ENCODE results near the gene SRPK2. TPM values are rescaled to one million over a fixed set of nuclear protein-coding genes. Genes with fewer than 3 reads are reported as not detected.

The SRPK2 gene
- total RNA-seq, 2 donors from 2014 or later: 26.5 to 31.1 TPM

DNA sequence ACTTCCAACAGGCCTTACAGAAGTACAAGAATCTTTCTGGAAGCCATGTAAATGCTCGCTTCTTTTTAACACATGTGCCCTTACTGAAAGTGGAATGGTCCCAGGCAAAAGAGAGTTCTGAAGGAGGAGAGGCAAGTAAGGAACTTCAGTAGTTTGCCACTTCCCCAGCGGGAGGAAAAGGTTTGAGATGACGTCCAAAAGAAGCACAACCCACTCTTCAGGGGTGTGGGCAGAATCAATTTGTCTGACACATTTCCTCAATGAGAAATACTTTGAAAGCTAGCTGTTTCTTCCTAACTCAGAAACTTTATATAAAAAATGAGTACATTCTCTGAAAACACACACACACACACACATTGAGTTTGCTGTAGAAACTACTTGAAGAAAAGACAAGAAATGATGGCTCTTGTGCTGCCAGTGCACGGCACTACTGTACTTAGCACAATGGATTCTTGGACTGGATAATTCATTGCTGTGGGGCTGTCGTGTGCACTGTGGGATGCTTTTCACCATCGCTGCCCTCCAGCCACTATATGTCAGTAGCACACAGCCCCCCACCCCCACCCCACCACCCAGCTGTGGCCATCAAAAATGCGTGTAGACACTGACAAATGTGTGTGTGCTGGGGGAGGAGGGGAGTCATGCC is 183.0 kb downstream of the SRPK2 start:
- H3K4me1 ChIP-seq (ENCODE audit: control insufficient read depth in 1 of 2, low read depth in 2 of 2): peaks cover 13 to 19% of the 10 kb centered on the region in 2 donors
- TF ChIP-seq, protein P1, sequence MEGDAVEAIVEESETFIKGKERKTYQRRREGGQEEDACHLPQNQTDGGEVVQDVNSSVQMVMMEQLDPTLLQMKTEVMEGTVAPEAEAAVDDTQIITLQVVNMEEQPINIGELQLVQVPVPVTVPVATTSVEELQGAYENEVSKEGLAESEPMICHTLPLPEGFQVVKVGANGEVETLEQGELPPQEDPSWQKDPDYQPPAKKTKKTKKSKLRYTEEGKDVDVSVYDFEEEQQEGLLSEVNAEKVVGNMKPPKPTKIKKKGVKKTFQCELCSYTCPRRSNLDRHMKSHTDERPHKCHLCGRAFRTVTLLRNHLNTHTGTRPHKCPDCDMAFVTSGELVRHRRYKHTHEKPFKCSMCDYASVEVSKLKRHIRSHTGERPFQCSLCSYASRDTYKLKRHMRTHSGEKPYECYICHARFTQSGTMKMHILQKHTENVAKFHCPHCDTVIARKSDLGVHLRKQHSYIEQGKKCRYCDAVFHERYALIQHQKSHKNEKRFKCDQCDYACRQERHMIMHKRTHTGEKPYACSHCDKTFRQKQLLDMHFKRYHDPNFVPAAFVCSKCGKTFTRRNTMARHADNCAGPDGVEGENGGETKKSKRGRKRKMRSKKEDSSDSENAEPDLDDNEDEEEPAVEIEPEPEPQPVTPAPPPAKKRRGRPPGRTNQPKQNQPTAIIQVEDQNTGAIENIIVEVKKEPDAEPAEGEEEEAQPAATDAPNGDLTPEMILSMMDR (IDR thresholded peaks at IDR 0.05): no peak
- ATAC-seq (ENCODE audit: insufficient number of reproducible peaks, low FRiP score, low read depth) (no peak), DNase-seq (ENCODE audit: low spot score) (no peak)
- H3K9me3 ChIP-seq: no peaks in the 10 kb centered on the region
- no peak overlapping the region for H3K4me3 ChIP-seq
- no peaks in the 10 kb centered on the region for H3K27me3 ChIP-seq (replicated peaks; ENCODE audit: insufficient read depth)
- no peak overlapping the region for H3K27ac ChIP-seq
- H3K36me3 ChIP-seq: no peaks in the 10 kb centered on the region

DNA sequence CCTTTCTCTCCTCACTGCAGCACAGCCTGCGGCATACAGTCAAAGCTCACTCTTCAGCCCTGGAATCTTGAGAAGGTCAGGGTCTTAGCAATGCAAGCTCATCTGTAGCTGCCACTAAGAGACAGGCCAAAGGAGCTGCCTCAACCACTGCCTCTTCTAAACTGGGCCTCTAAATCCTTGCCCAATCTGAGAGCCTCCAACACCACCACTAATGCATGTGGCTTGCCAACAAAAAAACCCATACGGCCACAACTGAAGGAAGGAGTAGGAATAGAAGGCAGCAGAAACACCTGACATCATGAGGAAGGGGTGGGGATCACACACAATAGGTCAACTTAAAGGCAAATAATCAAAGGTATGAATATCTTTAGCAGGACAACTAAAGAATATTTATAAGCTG is 183.8 kb downstream of the SRPK2 start:
- H3K27ac ChIP-seq: no peak overlapping the region
- TF ChIP-seq, protein P1 (IDR thresholded peaks at IDR 0.05): no peak

DNA sequence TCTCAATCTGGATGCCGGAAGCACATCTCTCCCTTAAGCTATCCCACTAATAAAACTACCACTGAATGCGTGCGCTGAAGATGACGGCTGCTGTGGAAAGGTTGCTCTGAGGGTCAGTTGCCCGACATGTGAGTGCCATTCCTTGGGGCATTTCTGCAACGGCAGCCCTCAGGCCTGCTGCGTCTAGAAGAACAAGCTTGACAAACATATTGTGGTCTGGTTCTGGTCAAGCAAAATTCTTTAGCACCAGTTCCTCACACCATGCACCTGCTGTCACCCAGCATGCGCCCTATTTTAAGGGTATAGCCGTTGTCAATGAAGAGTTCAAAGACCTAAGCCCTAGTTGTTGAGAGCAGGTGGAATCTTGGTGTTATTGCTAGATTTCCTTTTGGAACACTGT is 184.2 kb downstream of the SRPK2 start:
- DNase-seq (ENCODE audit: low spot score) (no peak), ATAC-seq (ENCODE audit: insufficient number of reproducible peaks, low FRiP score, low read depth) (no peak)
- Histone ChIP-seq H3K4me1 (ENCODE audit: control insufficient read depth in 1 of 2, low read depth in 2 of 2) (peaks cover 6 to 14% of the 10 kb centered on the region in 2 donors), H3K36me3 (no peaks in the 10 kb centered on the region), H3K9me3 (no peaks in the 10 kb centered on the region), H3K4me3 (no peak overlapping the region), H3K27ac (no peak overlapping the region), H3K27me3 (replicated peaks; ENCODE audit: insufficient read depth) (no peaks in the 10 kb centered on the region)
- TF ChIP-seq, protein P1 (IDR thresholded peaks at IDR 0.05): no peak

More for the DNA sequence above, 183.8 kb downstream of the SRPK2 start:
- Histone ChIP-seq H3K9me3 (no peaks in the 10 kb centered on the region), H3K36me3 (no peaks in the 10 kb centered on the region), H3K4me3 (no peak overlapping the region), H3K4me1 (ENCODE audit: control insufficient read depth in 1 of 2, low read depth in 2 of 2) (peaks cover 7 to 14% of the 10 kb centered on the region in 2 donors), H3K27me3 (replicated peaks; ENCODE audit: insufficient read depth) (no peaks in the 10 kb centered on the region)
- no peak for ATAC-seq (ENCODE audit: insufficient number of reproducible peaks, low FRiP score, low read depth)
- DNase-seq (ENCODE audit: low spot score): no peak

DNA sequence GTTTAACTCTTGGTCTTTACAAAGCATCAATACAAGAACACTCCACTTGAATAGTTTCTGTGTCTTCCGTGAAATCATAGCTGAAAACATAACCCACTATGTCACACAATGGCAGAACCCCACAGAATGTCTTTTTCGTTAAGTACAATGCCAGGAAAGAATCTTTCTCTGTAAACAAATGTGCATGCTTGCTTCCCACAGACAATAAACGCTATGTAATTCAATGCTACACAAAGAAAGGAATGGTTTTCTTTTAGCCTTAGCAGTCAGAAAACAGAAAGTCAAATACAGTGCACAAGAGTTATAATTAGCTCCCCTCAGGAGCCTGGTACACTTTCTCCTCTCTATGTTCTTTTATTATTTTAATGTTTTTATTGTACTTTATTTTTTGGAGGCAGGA is 186.1 kb downstream of the SRPK2 start:
- Histone ChIP-seq H3K9me3 (no peaks in the 10 kb centered on the region), H3K36me3 (no peaks in the 10 kb centered on the region), H3K27ac (no peak overlapping the region), H3K4me3 (no peak overlapping the region), H3K27me3 (replicated peaks; ENCODE audit: insufficient read depth) (no peaks in the 10 kb centered on the region), H3K4me1 (ENCODE audit: control insufficient read depth in 1 of 2, low read depth in 2 of 2) (peaks cover 6 to 19% of the 10 kb centered on the region in 2 donors)
- ATAC-seq (ENCODE audit: insufficient number of reproducible peaks, low FRiP score, low read depth) (no peak), DNase-seq (ENCODE audit: low spot score) (no peak)
- TF ChIP-seq, protein P1 (IDR thresholded peaks at IDR 0.05): no peak

DNA sequence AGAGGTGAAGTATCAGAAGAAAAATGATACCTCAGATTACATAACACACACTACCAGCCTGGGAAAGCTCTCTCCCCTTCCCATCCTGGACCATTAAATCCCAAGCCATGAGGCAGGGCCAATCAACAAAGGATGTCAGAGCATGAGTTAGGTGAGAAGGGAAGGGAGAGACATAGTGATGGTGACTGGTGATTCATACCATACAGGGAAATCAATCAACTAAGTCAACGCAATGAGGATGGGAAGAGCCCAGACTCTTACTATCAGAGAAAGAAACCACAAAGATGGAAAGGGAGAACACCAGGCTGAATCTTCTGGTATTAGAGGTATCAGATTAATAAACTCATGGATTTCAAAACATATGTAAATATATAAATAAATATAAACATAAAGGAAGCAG is 189.3 kb downstream of the SRPK2 start:
- Histone ChIP-seq H3K27ac (no peak overlapping the region), H3K27me3 (replicated peaks; ENCODE audit: insufficient read depth) (no peaks in the 10 kb centered on the region), H3K36me3 (no peaks in the 10 kb centered on the region), H3K4me3 (no peak overlapping the region), H3K4me1 (ENCODE audit: control insufficient read depth in 1 of 2, low read depth in 2 of 2) (peaks cover 6 to 19% of the 10 kb centered on the region in 2 donors), H3K9me3 (no peaks in the 10 kb centered on the region)
- ATAC-seq (ENCODE audit: insufficient number of reproducible peaks, low FRiP score, low read depth) (no peak), DNase-seq (ENCODE audit: low spot score) (no peak)
- TF ChIP-seq, protein P1 (IDR thresholded peaks at IDR 0.05): no peak

All from thoracic aorta (tissue), 2 donors.